22Rv1 (cell line): ENCODE results near the gene TMIGD1.
A peak's percentile ranks its signal among the peaks of the same experiment; 100 is the strongest.

Experiments used
- H3K27ac ChIP-seq: fragments of 450-650 bp; 2 replicates; pipeline ENCODE4 v1.5.1; 2017
- CTCF ChIP-seq: fragments of 450-650 bp; IDR thresholded peaks from 2 replicates; pipeline ENCODE4 v1.5.1; 2017; ENCODE audit warnings: mild to moderate bottlenecking
- ZFX ChIP-seq: fragments of 450-650 bp; IDR thresholded peaks from 2 replicates; pipeline ENCODE4 v1.6.1; 2017; ENCODE audit warnings: antibody characterized with exemption, borderline replicate concordance

Gene TMIGD1

GRCh38 chr17:30345527-30346075 is 11.7 kb upstream of the TMIGD1 start:
- peak overlapping the region; percentile 94 for H3K27ac ChIP-seq
- TF ChIP-seq CTCF: no peak

- TF ChIP-seq ZFX (no peak), CTCF (no peak)
- H3K27ac ChIP-seq: peak overlapping the region; percentile 94
Measured at GRCh38 chr17:30345089-30345433, 11.2 kb upstream of the TMIGD1 start.

- peak overlapping the region; percentile 94 for H3K27ac ChIP-seq
Measured at GRCh38 chr17:30344283-30345088, 10.6 kb upstream of the TMIGD1 start.

GRCh38 chr17:30343796-30344195 is 9.9 kb upstream of the TMIGD1 start:
- peak overlapping the region; percentile 94 for H3K27ac ChIP-seq
- TF ChIP-seq ZFX (no peak), CTCF (no peak)

More at GRCh38 chr17:30344283-30345088, 10.6 kb upstream of the TMIGD1 start:
- TF ChIP-seq CTCF: no peak
- no peak for TF ChIP-seq ZFX

GRCh38 chr17:30343244-30343643 is 9.4 kb upstream of the TMIGD1 start:
- peak overlapping the region; percentile 94 for H3K27ac ChIP-seq

- TF ChIP-seq CTCF (no peak), ZFX (no peak)
- no peak overlapping the region for H3K27ac ChIP-seq
Measured at GRCh38 chr17:30341703-30342249, 7.9 kb upstream of the TMIGD1 start.

GRCh38 chr17:30340801-30341356 is 7.0 kb upstream of the TMIGD1 start:
- TF ChIP-seq ZFX (no peak), CTCF (no peak)
- H3K27ac ChIP-seq: no peak overlapping the region
